Measurements from ENCODE around the gene VPS35.
"Not testable (repeated sequence)": the region's sequence is repeated elsewhere in the genome, so short reads cannot be mapped to it uniquely, and the experiment has no call there.

VPS35 gene

DNA sequence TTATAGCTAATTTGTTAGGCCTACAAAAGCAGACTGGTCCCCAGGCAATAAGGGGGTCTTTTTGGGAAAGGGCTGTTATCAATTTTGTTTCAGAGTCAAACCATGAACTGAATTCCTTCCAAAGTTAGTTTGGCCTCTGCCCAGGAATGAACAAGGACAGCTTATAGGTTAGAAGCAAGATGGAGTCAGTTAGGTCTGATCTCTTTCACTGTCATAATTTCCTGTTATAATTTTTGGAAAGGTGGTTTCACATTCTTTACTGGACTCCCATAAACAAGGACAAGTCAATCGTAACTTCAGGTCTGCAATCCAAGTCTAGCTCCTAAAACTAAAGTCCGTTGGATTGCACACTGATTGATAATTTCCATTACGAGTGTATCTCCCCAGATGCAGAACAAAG, 37.7 kb downstream of the VPS35 start:
- DNase-seq: no peak

DNA sequence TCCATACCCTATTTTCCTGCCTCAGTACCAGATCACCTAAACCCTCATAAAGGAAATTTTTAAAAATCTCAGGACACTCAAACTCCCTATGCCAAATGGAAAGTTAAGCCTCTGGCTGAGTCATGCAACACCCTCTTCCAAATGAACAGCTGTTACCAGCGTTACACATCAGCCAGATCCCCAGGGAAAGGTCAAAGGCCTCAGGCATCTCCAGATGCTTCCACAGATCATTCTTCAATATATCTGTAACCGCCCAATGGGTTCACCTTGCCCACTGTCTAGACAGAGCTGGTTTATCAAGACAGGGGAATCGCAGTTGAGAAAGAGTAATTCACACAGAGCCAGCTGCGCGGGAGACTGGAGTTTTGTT, 38.7 kb downstream of the VPS35 start:
- DNase-seq: no peak

DNA sequence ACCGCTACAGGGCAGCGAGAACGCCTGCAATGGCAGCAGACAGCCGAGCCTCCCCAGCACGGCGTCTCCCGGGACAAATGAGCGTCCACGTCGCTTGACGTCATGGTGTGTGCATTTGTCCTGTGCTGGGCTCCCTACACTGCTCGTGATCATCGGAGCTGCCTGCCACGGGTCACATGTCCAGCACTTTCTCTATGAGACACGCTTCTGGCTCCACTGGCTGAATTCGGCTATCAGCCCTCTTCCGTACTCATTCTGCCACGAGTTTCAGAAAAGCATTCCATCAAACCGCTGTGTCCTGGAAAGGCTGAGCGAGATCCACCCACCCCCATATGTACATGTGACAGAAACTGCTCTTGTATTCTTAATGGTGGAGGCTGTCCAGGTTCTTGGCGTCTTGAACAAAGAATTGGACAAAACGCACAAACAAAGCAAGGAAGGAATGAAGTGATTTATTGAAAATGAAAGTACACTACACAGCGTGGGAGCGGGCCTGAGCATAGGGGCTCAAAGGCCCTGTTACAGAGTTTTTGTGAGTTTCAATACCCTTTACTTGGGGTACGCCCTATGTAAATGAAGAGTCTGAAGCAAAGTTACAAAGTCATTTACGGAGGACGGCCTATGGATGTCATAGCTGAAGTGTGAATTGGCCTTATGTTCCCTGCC, 39.3 kb downstream of the VPS35 start:
- DNase-seq: no peak

DNA sequence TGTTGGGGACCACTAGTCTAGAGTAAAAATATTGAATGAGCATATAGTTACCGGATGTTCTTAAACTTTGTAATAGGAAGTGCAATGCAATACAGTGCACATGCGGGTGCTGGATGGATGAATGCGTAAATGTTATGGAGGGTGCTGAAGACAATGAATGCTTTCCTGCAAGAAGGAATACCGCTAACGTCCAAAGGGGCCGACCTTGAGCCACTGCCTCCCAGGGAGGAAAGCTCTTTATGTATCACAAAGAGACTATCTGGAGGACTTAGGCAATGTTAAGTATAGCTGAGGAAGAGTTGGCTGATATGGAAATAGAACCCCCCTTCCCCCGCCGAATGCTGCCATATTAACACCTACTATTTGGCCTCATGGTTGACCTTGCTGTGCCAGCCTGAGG, 40.3 kb downstream of the VPS35 start:
- DNase-seq: no peak

DNA sequence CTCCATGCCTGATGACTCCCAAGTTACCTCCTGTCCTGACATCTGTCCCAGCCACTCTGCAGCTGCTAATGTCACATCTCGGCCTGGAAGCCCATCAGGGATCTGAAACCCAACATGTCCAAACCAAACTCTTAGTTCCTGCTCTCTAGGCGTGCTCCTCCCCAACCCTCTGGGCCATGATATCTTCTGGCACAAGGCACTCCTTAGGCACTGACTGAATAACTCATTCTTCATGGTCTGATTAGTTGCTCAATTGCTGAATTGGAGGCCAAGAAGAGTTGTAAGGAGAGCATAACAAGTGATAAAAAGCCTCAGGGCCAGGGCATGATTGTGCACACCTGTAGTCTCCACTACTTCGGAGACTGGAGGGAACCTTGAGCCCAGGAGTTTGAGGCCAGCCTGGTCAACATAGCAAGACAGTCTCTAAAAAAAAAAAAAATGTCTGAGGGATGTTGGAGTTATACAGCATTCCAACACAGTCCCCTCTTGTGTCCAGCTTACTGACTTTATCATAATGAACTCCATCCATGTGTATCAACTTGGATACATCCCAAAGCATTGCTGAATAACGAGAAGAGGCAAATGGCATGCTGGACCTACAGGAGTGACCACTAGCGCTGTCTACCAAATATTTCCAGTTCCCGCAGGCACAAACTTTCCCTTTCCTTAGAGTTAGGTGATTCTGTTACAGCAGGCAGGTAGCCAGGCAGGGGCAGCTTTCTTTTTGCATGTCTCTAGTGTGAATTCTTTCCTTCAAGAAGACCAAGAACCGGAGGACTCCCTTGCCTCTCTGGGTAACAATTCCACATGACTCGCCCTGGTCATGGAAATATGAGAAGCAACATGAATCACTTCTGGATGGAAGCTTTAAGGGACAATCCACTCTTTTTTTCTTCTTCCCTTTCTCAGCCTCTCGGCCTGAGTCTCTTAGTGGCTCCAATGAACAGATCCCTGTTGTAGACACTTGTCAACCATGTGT, 49.7 kb downstream of the VPS35 start:
- DNase-seq: no peak

DNA sequence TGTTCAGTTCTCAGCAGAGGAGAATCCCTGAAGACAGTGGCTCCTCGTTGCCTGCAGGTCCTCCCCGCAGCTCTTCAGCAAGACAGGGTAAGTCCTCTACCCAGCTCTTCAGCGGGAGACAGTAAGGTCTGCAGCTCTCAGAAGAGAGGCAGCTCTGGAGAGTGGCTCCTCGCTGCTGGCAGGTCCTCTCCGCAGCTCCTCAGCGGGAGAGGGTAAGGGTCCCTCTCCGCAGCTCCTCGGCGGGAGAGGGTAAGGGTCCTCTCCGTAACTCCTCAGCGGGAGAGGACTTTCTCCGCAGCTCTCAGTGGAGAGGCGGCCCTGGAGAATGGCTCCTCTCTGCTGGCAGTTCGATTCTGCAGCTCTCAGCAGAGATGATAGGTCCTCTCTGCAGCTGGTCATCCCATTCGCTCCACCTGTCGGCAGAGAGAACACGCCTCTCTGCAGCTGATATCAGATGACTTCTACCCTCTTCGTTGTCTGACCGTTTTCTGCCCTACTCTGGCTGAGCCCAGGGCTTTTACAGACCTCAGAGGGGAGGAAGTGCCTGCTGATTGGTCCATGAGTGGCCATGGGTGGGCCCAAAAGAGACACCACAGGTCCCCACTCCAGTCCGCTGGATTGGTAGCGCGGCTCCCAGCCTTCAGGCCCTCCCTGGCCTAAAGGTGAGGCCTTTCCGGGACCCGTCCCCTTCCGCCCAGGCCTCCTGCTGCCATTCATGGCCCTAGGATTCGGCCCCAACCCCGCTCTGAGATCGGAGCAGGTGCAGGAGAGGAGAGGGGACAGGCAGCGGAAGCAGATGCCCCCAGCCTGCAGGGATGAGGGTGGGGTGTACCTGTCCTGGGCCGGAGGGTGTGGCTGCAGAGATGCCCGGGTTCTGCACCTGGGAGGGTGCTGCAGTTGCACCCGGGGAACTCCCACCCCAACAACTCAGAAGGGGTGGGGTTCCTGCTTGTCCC, 55.9 kb downstream of the VPS35 start:
- DNase-seq: no peak

DNA sequence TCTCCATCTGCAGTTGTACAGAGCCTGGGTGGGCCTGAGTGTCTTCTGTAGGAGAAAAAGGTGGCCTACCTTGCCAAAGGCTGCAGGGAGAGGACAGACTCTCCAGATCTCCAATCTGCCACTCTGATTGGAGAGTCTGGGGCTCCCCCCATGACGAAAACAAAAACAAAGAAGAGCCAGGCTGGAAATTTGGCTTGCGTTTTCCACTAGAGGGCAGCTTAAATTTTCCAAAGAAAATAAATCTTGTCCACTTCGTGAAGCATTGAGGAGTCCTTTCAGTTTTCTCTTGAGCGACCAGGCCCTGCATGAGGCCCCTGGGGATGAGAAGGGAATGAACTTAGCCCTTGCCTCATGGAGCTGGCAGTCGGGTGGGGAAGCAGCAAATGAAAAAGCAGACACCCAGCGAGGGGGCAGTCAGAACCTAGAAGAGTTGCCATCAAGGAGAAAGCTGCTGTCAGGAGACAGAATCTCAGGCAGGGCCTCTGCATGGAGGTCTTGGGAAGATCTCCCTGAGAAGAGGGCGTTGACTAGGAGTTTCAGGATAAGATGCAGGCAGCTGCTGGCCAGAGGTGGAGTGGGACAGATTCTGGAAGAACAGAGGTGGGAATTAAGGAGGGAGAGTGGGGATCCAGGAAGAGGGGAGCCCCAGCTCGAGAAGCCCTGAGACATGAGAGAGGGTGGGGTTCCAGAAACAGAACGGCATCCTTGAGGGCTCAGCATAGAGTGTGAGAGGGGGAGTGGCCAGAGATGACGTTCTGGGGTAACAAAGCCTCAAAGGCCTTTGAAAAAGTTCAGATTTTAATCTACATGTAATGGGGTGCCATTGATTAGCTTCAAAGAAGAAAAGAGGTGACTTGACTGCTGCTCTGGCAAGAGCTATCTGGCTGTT, 59.4 kb downstream of the VPS35 start:
- DNase-seq: peak in 1 of 2 experiments; percentile 51

DNA sequence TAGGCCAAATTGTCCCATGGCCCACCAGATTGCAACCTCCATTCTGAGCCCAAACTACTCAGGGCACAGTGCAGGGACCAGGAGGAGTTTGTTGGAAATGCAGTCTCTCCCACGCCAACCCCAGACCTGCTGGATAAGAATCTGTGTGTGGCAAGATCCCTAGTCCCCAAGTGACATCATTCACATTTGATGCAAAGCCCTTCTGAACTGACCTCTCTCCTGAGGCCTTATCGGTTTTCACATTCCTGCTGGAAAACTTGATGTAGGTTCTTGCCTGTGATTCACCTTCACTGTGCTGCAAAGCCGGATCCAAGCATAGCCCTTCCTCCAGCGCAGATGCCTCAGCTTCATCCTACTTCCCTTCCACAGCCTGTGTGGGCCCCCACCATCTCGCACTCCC, 61.2 kb downstream of the VPS35 start:
- DNase-seq: no peak

DNA sequence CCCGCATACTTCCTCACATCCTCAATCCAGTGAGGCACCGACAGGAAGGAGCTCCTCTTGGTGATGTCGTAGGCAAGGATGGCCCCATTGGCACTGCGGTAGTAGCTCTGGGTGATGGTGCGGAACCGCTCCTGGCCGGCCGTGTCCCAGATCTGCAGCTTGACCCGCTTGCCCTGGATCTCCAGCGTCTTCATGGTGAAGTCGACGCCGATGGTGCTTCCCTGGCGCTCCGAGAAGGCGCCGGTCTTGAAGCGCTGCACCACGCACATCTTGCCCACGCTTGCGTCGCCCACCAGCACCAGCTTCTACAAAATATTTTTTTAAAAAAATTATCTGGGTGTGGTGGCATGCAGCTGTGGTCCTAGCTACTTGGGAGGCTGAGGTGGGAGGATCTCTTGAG, 62.3 kb downstream of the VPS35 start:
- not testable (repeated sequence) for DNase-seq

DNA sequence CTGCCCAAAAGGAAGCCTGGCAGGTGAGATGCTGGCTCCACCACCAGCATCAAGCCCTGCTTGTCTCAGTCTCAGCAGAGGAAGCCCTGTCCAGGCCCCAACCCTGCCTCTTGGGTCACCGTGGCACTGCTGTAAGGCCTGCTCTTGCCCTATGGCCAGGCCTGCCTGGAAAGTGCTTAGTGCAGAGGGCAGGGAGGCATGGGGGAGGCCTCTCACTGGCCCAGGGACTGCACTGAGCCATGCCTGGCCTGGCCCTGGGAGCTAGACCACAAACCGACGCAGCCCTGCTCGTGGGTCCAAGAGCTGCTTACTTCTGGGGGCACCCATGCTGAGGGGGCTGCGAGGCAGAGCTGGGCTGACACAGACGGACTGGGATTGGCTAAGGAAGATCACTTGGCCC, 64.1 kb downstream of the VPS35 start:
- not testable (repeated sequence) for DNase-seq

DNA sequence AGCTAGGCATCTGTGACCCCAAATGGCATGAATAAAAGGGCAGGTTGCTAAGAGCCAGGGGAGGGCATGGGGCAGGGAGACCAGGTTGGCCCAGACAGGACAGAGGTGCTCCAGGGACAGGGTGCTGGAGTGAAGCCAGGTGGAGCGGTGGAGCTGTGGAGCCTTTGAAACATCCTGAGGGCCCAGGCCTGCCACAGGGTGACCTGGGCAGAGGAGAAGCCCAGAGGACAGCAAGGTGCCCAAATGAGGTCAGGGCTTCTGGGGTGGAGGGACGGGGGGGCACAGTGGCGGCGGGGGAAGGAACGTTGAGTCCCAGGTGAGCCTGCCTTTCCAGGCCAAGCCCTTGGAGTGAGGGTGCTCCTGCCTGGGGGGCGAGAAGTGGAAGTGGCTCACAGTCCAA, 65.3 kb downstream of the VPS35 start:
- not testable (repeated sequence) for DNase-seq

DNA sequence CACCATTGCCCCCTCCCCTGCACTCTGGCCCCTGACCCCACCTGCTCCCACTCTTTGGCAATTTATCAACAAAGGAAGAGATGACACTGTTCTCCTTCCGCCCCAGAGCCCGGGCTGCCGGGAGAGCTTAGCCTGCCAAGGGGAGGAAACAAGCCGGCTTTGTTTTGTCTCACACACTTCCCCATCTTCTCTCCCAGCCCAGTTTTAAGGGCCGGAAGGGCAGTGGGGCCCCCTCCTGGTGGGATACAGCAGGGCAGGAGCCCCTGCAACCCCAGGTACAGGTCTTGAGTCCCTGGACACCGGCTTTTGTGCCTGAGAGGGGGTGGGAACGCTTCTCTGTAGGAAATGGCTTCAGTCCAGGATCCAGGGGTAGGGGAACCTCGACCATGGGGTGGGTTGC, 65.7 kb downstream of the VPS35 start:
- not testable (repeated sequence) for DNase-seq

DNA sequence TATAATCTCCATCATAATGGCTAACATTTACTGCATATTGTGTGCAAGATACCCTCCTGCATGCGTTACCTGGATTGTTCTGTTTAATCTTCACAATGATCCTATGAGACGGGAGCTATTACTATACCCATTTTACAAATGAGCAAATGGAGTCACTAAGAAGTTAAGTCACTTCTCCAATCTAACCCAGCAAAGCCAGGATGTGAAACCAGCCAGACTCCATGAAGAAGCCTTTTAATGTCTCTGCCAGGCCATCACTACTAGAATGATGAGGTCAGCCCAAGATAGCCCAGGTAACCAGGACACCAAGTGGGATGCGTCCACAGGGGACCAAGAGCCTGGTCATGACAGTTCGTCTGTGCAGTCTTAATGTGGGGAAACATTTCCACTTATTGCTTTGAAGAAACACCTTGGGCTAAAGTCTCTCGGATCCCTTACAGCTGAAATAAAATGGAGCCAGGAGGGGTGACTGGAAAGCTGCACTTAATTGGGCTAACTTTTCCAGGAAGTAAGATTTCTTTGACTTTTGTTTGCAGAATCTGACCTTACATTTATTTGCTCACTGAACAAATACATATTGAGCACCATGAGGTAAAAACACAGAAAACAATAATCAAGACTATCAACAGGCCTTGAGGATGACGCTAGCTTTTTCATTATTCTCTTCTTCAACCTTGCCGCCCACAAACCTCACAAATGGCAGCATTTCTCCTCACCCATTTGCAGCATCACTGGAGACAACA, 66.9 kb downstream of the VPS35 start:
- DNase-seq: no peak

DNA sequence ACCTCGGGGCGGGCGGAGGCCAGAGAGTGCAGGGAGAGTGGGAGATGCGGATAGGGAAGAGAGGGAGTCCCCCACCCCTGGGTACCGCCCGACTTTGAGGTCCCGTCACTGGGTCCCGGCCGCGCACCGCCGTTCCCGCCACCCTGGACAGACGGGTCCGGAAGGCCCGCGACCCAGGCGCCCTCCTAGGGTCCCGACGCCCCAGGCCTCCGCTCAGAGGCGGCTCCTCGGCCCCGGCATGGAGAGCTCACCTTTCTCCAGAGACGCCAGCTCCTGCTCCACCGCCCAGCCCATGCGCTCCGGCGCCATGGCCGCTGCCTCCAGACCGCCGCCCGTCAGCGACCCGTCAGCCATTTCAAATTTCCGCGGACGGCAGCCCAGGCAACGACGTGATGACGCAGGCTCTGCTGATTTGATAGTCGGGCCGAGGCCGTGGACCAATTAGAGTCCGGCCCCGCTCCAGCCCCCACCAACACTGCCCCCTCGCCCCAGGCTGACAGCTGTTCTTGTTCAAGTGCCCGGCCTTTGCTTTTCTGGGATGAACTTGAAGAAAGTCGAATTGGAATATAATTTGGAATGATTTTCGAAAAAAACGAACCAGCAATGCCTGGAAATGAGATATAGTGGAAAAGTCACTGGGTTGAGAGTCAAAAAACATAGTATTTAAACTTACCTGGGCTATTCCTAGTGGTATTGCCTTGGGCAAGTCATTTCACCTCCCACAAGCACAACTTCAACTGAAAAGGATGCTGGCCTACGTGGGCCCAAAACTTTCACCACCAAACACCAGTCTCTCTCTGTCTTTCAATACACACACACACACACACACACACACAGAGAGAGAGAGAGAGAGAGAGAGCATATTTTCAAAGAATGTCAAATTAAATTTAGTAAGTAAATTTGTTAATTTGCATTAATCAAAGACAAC, 67.7 kb downstream of the VPS35 start, which contains the start of gene SHCBP1:
Gene SHCBP1, minus strand, starts transcription at position 374 of the 928 bp plus-strand sequence. Its CDS starts 20 bp downstream, at position 354.
- DNase-seq: peak; percentile 58 to 83

DNA sequence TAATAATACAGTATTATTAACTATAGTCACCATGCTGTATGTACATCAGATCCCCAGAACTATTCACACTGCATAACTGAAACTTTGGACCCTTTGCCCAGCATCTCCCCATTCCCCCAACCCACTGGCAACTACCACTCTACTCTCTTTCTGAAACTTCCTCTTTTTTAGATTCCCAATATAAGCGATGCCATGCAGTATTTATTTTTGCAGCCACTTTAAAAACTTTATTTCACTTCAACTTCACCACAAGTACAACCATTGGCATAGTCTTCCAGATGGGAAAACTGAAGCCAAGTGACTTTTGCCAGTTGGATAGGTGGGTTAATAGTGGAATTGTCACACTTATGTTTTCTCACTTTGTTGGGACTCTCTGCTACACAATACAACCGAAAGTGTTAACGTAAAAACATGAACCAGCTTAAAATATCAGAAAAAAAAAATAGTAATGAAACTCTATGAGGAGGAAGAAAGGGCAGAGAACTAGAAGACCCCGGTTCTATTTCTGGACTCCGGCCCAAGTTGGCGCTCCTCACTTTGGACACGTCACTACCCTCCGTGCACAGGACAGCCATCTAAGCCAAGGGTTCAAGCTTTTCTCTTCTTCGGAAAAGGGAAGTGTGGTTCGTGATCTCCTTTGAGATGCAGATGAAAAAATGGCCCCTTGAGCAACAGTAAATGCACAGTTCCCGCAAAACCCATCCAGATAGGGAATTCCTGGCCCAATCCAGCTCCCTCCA, 68.5 kb downstream of the VPS35 start:
- no peak for DNase-seq

DNA sequence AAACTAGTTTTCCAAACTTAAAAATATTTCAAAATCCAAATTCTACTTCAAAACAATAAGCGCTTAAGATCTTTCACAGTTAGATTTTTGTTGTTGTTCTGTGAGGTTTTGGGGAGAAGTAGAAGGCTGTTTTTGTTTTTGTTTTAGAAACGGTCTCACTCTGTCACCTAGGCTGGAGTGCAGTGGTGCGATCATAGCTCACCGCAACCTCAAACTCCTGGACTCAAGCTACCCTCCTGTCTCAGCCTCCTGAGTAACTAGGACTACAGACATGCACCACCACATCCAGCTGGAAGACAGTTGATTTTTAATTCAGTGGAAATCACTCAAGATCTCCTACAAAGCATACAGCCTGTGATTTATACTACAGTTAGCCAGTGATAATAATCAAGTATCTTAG, 70.5 kb downstream of the VPS35 start:
- DNase-seq: no peak

DNA sequence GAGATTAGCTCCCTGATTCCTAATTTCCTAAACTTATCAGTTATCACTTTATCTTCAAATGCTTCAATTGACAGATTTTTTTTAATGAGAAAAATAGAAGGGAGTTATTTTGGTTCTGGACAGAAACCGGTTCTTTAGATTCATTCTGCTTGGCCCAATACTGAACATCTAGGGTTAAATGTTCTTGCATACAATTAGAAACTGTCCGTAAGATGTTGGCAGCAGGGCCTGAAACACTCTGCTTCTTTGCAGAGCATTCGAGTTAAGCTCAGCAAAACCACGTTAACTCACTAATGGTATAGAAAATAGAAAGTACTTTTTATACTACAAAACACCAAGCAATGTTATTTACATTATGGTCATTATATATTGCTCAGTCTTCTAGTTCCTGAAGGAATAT, 75.0 kb downstream of the VPS35 start:
- no peak for DNase-seq

DNA sequence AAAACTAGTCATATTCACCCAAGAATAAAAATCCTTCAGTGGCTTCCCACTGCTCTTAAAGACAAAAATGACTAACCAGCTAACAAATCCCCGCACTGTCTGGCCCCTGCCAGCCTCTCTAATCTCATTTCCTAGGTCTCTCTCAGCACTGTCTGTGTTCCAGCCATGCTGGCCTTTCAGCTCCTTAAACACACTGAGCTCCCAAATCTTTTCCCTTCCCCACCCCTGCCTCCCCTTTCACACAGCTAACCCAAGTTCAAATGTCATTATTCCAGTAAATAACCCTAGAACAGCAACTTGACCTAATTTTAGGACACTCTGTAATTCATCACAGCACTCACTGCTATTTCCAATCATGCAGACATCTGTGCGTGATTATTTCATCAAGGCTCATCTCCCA, 75.6 kb downstream of the VPS35 start:
- no peak for DNase-seq

DNA sequence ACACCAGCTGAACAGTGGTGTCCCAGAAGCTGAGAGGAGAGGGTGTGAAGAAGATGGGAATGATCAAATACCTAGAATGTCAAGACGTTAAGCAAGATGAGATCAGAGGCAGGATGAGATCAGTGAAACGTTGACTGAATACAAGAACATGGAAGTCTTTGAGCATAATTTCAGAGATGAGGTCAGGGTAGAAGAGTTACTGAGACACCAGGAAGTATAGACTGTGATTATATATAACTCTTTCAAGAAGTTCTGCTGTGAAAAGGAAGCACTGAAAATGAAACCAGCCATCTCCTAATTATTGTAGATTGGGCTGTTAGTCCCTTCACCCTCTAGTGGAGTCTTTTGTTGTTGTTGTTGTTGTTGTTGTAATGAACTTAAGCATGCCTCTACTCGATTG, 76.9 kb downstream of the VPS35 start:
- DNase-seq: no peak
